CD14-positive monocyte (primary cell): ENCODE data around the gene EDIL3. TPM values are rescaled to one million over a fixed set of nuclear protein-coding genes. Genes with fewer than 3 reads are reported as not detected.

Experiments
- DNase-seq, 3 donors: peaks; one replicate each; pipeline ENCODE4 v3.0.0-alpha.2; 2011 to 2022
- H2AFZ ChIP-seq: 2 replicates; pipeline ENCODE4 v1.6.0; 2012; ENCODE audit warnings: mild to moderate bottlenecking, low read depth, low read length, inconsistent platforms; ENCODE audit not compliant: insufficient read depth, poor library complexity, severe bottlenecking
- H3K27ac ChIP-seq, 2 donors: 1 replicate in 1 of 2; 2 replicates in 1 of 2; pipeline ENCODE4 v1.5.1; 2012 to 2013; ENCODE audit warnings: low read length in 2 of 2, control low read depth in 1 of 2, inconsistent platforms in 1 of 2, low read depth in 1 of 2, mild to moderate bottlenecking in 1 of 2
- H3K27me3 ChIP-seq, 2 donors: one replicate each; pipeline versions ENCODE4 v1.6.0 to v1.6.1; 2011 to 2013; ENCODE audit warnings: low read length in 2 of 2; ENCODE audit not compliant: control insufficient read depth in 2 of 2, insufficient read depth in 2 of 2
- H3K36me3 ChIP-seq, 2 donors: replicated peaks in 1 of 2; 1 replicate in 1 of 2; 2 replicates in 1 of 2; pipeline versions ENCODE4 v1.5.1 to v1.6.1; 2012 to 2013; ENCODE audit warnings: low read length in 2 of 2, control low read depth in 1 of 2, inconsistent platforms in 1 of 2, mild to moderate bottlenecking in 1 of 2; ENCODE audit not compliant: insufficient read depth in 2 of 2, control insufficient read depth in 1 of 2
- H3K4me1 ChIP-seq, 2 donors: 1 replicate in 1 of 2; 2 replicates in 1 of 2; pipeline versions ENCODE4 v1.5.1 to v1.6.1; 2012 to 2013; ENCODE audit warnings: low read length in 2 of 2, control low read depth in 1 of 2, inconsistent platforms in 1 of 2, mild to moderate bottlenecking in 1 of 2, moderate library complexity in 1 of 2; ENCODE audit not compliant: insufficient read depth in 2 of 2, control insufficient read depth in 1 of 2
- H3K4me2 ChIP-seq: replicated peaks from 2 replicates; pipeline ENCODE3; 2012; ENCODE audit warnings: low read length, moderate library complexity, mild to moderate bottlenecking; ENCODE audit not compliant: poor library complexity, severe bottlenecking; ENCODE audit errors: extremely low read depth
- H3K4me3 ChIP-seq, 3 experiments: fragments of 200-600 bp in 1 of 3; sonication (generic) in 1 of 3; replicated peaks in 1 of 3; 1 replicate in 2 of 3; 2 replicates in 1 of 3; pipeline ENCODE4 v1.5.1; 2011 to 2013; ENCODE audit warnings: low read length in 3 of 3, mild to moderate bottlenecking in 3 of 3, control low read depth in 2 of 3, low read depth in 2 of 3, inconsistent platforms in 1 of 3, moderate library complexity in 1 of 3
- H3K79me2 ChIP-seq: 2 replicates; pipeline ENCODE4 v1.6.0; 2012; ENCODE audit warnings: mild to moderate bottlenecking, control low read depth, inconsistent platforms, low read length, moderate library complexity; ENCODE audit not compliant: insufficient read depth
- H3K9ac ChIP-seq: 2 replicates; pipeline ENCODE4 v1.6.0; 2017; ENCODE audit warnings: low read length, mild to moderate bottlenecking; ENCODE audit not compliant: insufficient read depth, poor library complexity, severe bottlenecking
- H3K9me3 ChIP-seq, 2 donors: replicated peaks in 1 of 2; 1 replicate in 1 of 2; 2 replicates in 1 of 2; pipeline versions ENCODE4 v1.5.1 to v1.6.1; 2012 to 2013; ENCODE audit warnings: low read length in 2 of 2, control low read depth in 1 of 2; ENCODE audit not compliant: control insufficient read depth in 1 of 2, insufficient read depth in 1 of 2
- H4K20me1 ChIP-seq: 2 replicates; pipeline ENCODE4 v1.6.0; 2012; ENCODE audit warnings: mild to moderate bottlenecking, low read length, control low read depth, moderate library complexity; ENCODE audit not compliant: insufficient read depth
- H3K27ac Mint-ChIP-seq, 7 donors: one replicate each; pipeline ENCODE4 v1.8.0; 2020; ENCODE audit warnings: mild to moderate bottlenecking in 7 of 7, mixed read lengths in 7 of 7, moderate library complexity in 6 of 7, inconsistent platforms in 2 of 7
- H3K27me3 Mint-ChIP-seq, 3 donors: one replicate each; pipeline ENCODE4 v1.8.0; 2021 to 2022; ENCODE audit warnings: low read depth in 3 of 3, mild to moderate bottlenecking in 3 of 3, mixed read lengths in 3 of 3, moderate library complexity in 3 of 3, inconsistent platforms in 1 of 3
- H3K36me3 Mint-ChIP-seq, 2 donors: one replicate each; pipeline ENCODE4 v1.8.0; 2020; ENCODE audit warnings: mixed read lengths in 2 of 2, inconsistent platforms in 1 of 2, mild to moderate bottlenecking in 1 of 2
- H3K4me1 Mint-ChIP-seq: one replicate; pipeline ENCODE4 v1.8.0; 2020; ENCODE audit warnings: mild to moderate bottlenecking, mixed read lengths
- H3K4me3 Mint-ChIP-seq, 2 donors: one replicate each; pipeline ENCODE4 v1.8.0; 2020; ENCODE audit warnings: mild to moderate bottlenecking in 2 of 2, mixed read lengths in 2 of 2, moderate library complexity in 1 of 2
- H3K9me3 Mint-ChIP-seq, 7 donors: one replicate each; pipeline ENCODE4 v1.8.0; 2020 to 2022; ENCODE audit warnings: mixed read lengths in 7 of 7, mild to moderate bottlenecking in 6 of 7, moderate library complexity in 6 of 7, inconsistent platforms in 2 of 7
- CTCF ChIP-seq: fragments of 200-600 bp; IDR thresholded peaks from one replicate; pipeline ENCODE4 v1.8.0; 2022; ENCODE audit warnings: antibody characterized with exemption, mild to moderate bottlenecking
- WGBS: methylation state at CpG from one replicate; pipeline ENCODE4 v1.1.5; 2013; ENCODE audit warnings: missing lambda C conversion rate; ENCODE audit not compliant: insufficient coverage; 5-methylcytosine and 5-hydroxymethylcytosine counted together
- intact Hi-C, 2 donors: fragments of 100-400 bp; cut with micrococcal nuclease; formaldehyde crosslinking; loops; one replicate each; pipeline versions ENCODE4 v1.15.0 to v1.15.1; 2023
- polyA plus RNA-seq, 3 donors: library from polyadenylated mRNA; depleted of rRNA in 1 of 3; unstranded in 2 of 3; stranded (reverse) in 1 of 3; fragments of 300-500 nt in 2 of 3; fragments of >200 nt in 1 of 3; fragmentation: Illumina TruSeq in 2 of 3; gene quantifications; 1 replicate in 2 of 3; 2 replicates in 1 of 3; pipeline ENCODE4 v1.2.3, GENCODE V29; 2012 to 2021

Gene EDIL3
- polyA plus RNA-seq, 3 donors = 0.09 TPM; not detected in 2

DNA sequence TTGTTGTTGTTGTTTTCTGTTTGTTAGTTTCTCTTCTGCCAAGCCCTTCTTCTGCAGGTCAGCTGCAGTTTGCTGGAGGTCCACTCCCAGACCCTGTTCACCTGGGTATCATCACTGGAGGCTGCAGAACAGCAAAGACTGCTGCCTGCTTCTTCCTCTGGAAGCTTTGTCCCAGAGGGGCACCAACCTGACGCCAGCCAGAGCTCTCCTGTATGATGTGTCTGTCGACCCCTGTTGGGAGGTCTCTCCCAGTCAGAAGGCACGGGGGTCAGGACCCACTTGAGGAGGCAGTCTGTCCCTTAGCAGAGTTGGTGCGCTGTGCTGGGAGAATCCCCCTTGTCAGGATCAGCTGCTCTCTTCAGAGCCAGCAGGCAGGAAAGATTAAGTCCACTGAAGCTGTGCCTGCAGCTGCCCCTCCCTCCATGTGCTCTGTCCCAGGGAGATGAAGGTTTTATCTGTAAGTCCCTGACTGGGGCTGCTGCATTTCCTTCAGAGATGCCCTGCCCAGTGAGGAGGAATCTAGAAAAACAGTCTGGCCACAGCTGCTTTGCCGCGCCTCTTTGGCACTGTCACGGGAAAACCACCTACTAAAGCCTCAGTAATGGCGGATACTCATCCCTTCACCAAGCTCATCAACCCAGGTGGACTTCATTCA lies 299.2 kb downstream of the EDIL3 start:
- H3K9me3 Mint-ChIP-seq = peaks cover 0 to 4% (median 2%) of the 10 kb centered on the region in 7 donors
- no peak for TF ChIP-seq CTCF
- no peaks in the 10 kb centered on the region for H3K4me1 ChIP-seq
- no peak for DNase-seq
- no peaks in the 10 kb centered on the region for H4K20me1 ChIP-seq
- H3K4me3 ChIP-seq = no peak overlapping the region
- H3K36me3 ChIP-seq = no peaks in the 10 kb centered on the region
- no peak overlapping the region for H3K27ac Mint-ChIP-seq
- no peaks in the 10 kb centered on the region for H3K36me3 Mint-ChIP-seq
- 94% methylated on average over 8 of the region's 8 CpGs for WGBS
- no peak overlapping the region for H3K4me2 ChIP-seq
- H3K27me3 ChIP-seq = no peaks in the 10 kb centered on the region
- H3K79me2 ChIP-seq = no peaks in the 10 kb centered on the region
- intact Hi-C loops = no loop called here
- H3K4me1 Mint-ChIP-seq = no peaks in the 10 kb centered on the region
- no peak overlapping the region for H3K9ac ChIP-seq
- H3K27ac ChIP-seq = no peak overlapping the region
- no peak overlapping the region for H3K4me3 Mint-ChIP-seq
- no peak overlapping the region for H2AFZ ChIP-seq
- H3K27me3 Mint-ChIP-seq = peaks cover 0 to 1% (median 0%) of the 10 kb centered on the region in 3 donors
- no peaks in the 10 kb centered on the region for H3K9me3 ChIP-seq

GRCh38 chr5:84080908-84081307 lies 303.8 kb downstream of the EDIL3 start:
- no peaks in the 10 kb centered on the region for H4K20me1 ChIP-seq
- no peaks in the 10 kb centered on the region for H3K4me1 Mint-ChIP-seq
- no peaks in the 10 kb centered on the region for H3K36me3 ChIP-seq
- no peak overlapping the region for H3K4me3 Mint-ChIP-seq
- no peak overlapping the region for H3K4me2 ChIP-seq
- H3K27ac Mint-ChIP-seq = no peak overlapping the region
- no peaks in the 10 kb centered on the region for H3K9me3 ChIP-seq
- 80% methylated on average over 1 of the region's 1 CpG for WGBS
- H3K9me3 Mint-ChIP-seq = peaks cover 0 to 3% (median 2%) of the 10 kb centered on the region in 7 donors
- no peaks in the 10 kb centered on the region for H3K27me3 ChIP-seq
- H3K27me3 Mint-ChIP-seq = peaks cover 0 to 1% (median 0%) of the 10 kb centered on the region in 3 donors
- H3K79me2 ChIP-seq = no peaks in the 10 kb centered on the region
- TF ChIP-seq CTCF = no peak
- H3K36me3 Mint-ChIP-seq = no peaks in the 10 kb centered on the region
- no peak overlapping the region for H3K9ac ChIP-seq
- H2AFZ ChIP-seq = no peak overlapping the region
- H3K4me1 ChIP-seq = no peaks in the 10 kb centered on the region
- intact Hi-C loops = no loop called here
- no peak for DNase-seq
- no peak overlapping the region for H3K27ac ChIP-seq
- H3K4me3 ChIP-seq = no peak overlapping the region
